ENCODE results near the gene TTLL11. TPM values are rescaled to one million over a fixed set of nuclear protein-coding genes. Genes with fewer than 3 reads are reported as not detected.

Gene TTLL11
- total and polyA plus RNA-seq, 2 experiments from 2014 or later = 5.5 to 7.6 TPM

DNA sequence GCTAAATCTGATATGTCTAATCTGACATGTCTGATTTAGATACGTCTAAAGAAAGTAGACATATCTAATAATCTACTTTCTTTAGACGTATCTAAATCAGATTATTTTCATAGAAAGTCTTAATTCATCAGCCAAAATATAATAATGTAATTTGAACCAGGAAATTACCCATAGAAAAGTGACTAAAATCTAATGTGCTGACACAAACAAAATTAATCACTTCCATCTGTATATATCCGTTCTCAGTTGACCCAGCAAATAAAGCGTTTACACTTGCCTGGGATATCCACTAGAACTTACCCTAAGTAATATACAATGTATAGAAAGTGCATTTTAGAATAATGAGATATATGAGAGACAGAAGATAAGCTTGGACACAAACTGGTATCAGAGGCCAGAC, 56.7 kb downstream of the TTLL11 start:
- 85% methylated on average over 4 of the region's 4 CpGs for WGBS (ENCODE audit: low lambda C conversion rate, missing lambda C conversion rate)
- no peaks in the 10 kb centered on the region for H3K4me1 ChIP-seq (ENCODE audit: insufficient read depth)
- H2AFZ ChIP-seq = no peak overlapping the region
- H3K4me3 ChIP-seq = no peak overlapping the region
- no peak for DNase-seq (ENCODE audit: low spot score)
- TF ChIP-seq EZH2phosphoT487 (IDR thresholded peaks at IDR 0.05; ENCODE audit: low read depth, severe bottlenecking, unreplicated experiment) (no peak), EZH2 (IDR thresholded peaks at IDR 0.05; ENCODE audit: borderline replicate concordance) (no peak)
- TF ChIP-seq, protein P1, sequence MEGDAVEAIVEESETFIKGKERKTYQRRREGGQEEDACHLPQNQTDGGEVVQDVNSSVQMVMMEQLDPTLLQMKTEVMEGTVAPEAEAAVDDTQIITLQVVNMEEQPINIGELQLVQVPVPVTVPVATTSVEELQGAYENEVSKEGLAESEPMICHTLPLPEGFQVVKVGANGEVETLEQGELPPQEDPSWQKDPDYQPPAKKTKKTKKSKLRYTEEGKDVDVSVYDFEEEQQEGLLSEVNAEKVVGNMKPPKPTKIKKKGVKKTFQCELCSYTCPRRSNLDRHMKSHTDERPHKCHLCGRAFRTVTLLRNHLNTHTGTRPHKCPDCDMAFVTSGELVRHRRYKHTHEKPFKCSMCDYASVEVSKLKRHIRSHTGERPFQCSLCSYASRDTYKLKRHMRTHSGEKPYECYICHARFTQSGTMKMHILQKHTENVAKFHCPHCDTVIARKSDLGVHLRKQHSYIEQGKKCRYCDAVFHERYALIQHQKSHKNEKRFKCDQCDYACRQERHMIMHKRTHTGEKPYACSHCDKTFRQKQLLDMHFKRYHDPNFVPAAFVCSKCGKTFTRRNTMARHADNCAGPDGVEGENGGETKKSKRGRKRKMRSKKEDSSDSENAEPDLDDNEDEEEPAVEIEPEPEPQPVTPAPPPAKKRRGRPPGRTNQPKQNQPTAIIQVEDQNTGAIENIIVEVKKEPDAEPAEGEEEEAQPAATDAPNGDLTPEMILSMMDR (IDR thresholded peaks at IDR 0.05; ENCODE audit: poor library complexity) = no peak
- no peaks in the 10 kb centered on the region for H3K79me2 ChIP-seq
- no peaks in the 10 kb centered on the region for H3K36me3 ChIP-seq (replicated peaks; ENCODE audit: insufficient read depth, low read depth)
- no peaks in the 10 kb centered on the region for H4K20me1 ChIP-seq (ENCODE audit: insufficient read depth, poor library complexity, severe bottlenecking)
- no peaks in the 10 kb centered on the region for H3K9me2 ChIP-seq (replicated peaks; ENCODE audit: insufficient read depth)
- no peak overlapping the region for H3K27ac ChIP-seq
- H3K27me3 ChIP-seq = no peaks in the 10 kb centered on the region
- H3K9me3 ChIP-seq (ENCODE audit: low read depth) = no peaks in the 10 kb centered on the region
- no peak overlapping the region for H3K4me2 ChIP-seq

DNA sequence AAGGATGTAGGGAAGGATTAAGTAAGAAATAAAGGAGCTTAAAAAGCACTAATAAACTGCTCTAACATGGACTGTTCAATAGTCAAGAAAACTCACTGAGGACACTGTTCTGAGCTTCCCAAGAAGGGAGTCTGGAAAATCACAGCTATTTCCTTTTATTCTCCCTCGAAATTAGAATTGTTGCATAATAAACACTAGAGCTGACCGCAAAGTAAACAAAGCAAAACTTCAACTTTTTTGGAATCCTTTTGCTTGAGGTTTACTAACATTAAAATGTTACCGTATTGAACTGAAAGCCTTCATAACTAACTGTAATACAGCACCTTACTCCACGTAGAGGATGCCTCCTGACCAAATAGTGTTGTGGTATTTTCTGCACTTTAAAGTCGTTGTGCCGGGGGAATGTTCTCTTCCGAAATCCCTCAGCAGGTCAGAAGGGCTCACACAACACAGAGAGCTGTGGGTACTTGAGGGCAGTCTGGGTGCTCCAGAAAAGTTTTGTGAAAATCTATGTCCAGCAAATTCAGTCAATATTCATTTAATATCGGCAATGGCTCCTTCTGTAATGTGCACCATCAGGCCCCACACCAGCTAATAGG, 59.2 kb downstream of the TTLL11 start:
- Histone ChIP-seq H3K27me3 (no peaks in the 10 kb centered on the region), H3K9me2 (replicated peaks; ENCODE audit: insufficient read depth) (no peaks in the 10 kb centered on the region), H2AFZ (no peak overlapping the region), H3K27ac (no peak overlapping the region), H3K4me1 (ENCODE audit: insufficient read depth) (no peaks in the 10 kb centered on the region), H3K79me2 (no peaks in the 10 kb centered on the region), H3K4me2 (no peak overlapping the region), H4K20me1 (ENCODE audit: insufficient read depth, poor library complexity, severe bottlenecking) (no peaks in the 10 kb centered on the region), H3K9me3 (ENCODE audit: low read depth) (no peaks in the 10 kb centered on the region), H3K4me3 (no peak overlapping the region), H3K36me3 (replicated peaks; ENCODE audit: insufficient read depth, low read depth) (no peaks in the 10 kb centered on the region)
- TF ChIP-seq, protein P1 (IDR thresholded peaks at IDR 0.05; ENCODE audit: poor library complexity) = no peak
- no peak for DNase-seq (ENCODE audit: low spot score)
- WGBS (ENCODE audit: low lambda C conversion rate, missing lambda C conversion rate) = 84% methylated on average over 8 of the region's 8 CpGs

DNA sequence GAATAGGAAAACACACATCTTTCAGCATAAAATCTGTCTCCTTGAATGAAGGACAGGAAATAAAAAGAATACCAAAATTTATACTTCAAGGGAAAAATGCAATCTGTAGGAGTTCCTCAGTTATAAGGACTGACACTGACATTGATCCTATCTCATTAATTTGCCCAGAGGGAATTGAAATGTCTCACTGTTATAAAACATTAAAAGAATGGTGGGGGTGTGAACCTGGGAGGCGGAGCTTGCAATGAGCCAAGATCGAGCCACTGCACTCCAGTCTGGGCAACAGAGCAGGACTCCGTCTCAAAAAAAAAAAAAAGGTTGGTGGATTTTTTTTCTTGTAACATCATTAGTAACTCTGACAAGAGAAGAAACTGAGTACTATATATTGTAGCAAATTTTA, 60.8 kb downstream of the TTLL11 start:
- no peak for TF ChIP-seq EZH2phosphoT487 (IDR thresholded peaks at IDR 0.05; ENCODE audit: low read depth, severe bottlenecking, unreplicated experiment)
- TF ChIP-seq, protein P1 (IDR thresholded peaks at IDR 0.05; ENCODE audit: poor library complexity) = no peak
- TF ChIP-seq EZH2 (IDR thresholded peaks at IDR 0.05; ENCODE audit: borderline replicate concordance) = no peak
- Histone ChIP-seq H3K9me2 (replicated peaks; ENCODE audit: insufficient read depth) (no peaks in the 10 kb centered on the region), H4K20me1 (ENCODE audit: insufficient read depth, poor library complexity, severe bottlenecking) (no peaks in the 10 kb centered on the region), H3K4me3 (no peak overlapping the region), H3K79me2 (no peaks in the 10 kb centered on the region), H3K27me3 (no peaks in the 10 kb centered on the region), H3K4me1 (ENCODE audit: insufficient read depth) (no peaks in the 10 kb centered on the region), H3K27ac (no peak overlapping the region), H3K4me2 (no peak overlapping the region), H2AFZ (no peak overlapping the region), H3K9me3 (ENCODE audit: low read depth) (no peaks in the 10 kb centered on the region), H3K36me3 (replicated peaks; ENCODE audit: insufficient read depth, low read depth) (no peaks in the 10 kb centered on the region)
- WGBS (ENCODE audit: low lambda C conversion rate, missing lambda C conversion rate) = 75% methylated on average over 3 of the region's 3 CpGs
- no peak for DNase-seq (ENCODE audit: low spot score)

DNA sequence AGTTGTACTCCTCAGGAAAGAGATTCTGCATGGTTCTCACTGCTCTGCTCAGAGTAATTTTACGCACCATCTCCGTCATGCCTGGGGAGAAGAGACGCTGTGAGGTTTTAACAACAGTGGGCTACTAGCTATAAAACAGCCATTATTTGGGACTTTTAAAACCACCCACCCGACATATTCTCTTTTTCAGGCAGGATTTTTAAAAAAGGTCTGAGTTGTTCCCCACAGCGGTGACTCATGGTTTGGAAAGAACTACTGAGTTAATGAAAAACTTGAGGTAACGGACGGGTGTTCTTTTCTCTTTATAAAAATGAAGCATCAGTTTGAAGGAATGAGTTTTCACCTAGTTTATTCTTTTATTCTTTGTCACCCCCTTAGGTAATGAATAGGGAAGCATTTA, 61.3 kb downstream of the TTLL11 start:
- H3K9me3 ChIP-seq (ENCODE audit: low read depth) = no peaks in the 10 kb centered on the region
- no peak for DNase-seq (ENCODE audit: low spot score)
- H3K27ac ChIP-seq = no peak overlapping the region
- no peaks in the 10 kb centered on the region for H3K4me1 ChIP-seq (ENCODE audit: insufficient read depth)
- no peak overlapping the region for H3K4me3 ChIP-seq
- H3K9me2 ChIP-seq (replicated peaks; ENCODE audit: insufficient read depth) = no peaks in the 10 kb centered on the region
- 68% methylated on average over 7 of the region's 7 CpGs for WGBS (ENCODE audit: low lambda C conversion rate, missing lambda C conversion rate)
- no peak overlapping the region for H2AFZ ChIP-seq
- H3K4me2 ChIP-seq = no peak overlapping the region
- H4K20me1 ChIP-seq (ENCODE audit: insufficient read depth, poor library complexity, severe bottlenecking) = no peaks in the 10 kb centered on the region
- no peak for TF ChIP-seq EZH2phosphoT487 (IDR thresholded peaks at IDR 0.05; ENCODE audit: low read depth, severe bottlenecking, unreplicated experiment)
- TF ChIP-seq EZH2 (IDR thresholded peaks at IDR 0.05; ENCODE audit: borderline replicate concordance) = no peak
- TF ChIP-seq, protein P1 (IDR thresholded peaks at IDR 0.05; ENCODE audit: poor library complexity) = no peak
- H3K79me2 ChIP-seq = no peaks in the 10 kb centered on the region
- no peaks in the 10 kb centered on the region for H3K36me3 ChIP-seq (replicated peaks; ENCODE audit: insufficient read depth, low read depth)
- H3K27me3 ChIP-seq = no peaks in the 10 kb centered on the region

Data from hepatocyte (in vitro differentiated cells).